GM12892 (cell line): ENCODE results near the gene USP48.

Experiments
- POLR2A ChIP-seq: IDR thresholded peaks from 2 replicates; pipeline ENCODE4 v1.6.1; 2011; ENCODE audit warnings: low read depth, low read length, control low read depth
- POLR2AphosphoS5 ChIP-seq: IDR thresholded peaks from 2 replicates; pipeline ENCODE4 v1.6.1; 2011; ENCODE audit warnings: low read depth, low read length, control low read depth
- TAF1 ChIP-seq: IDR thresholded peaks from 2 replicates; pipeline ENCODE4 v1.6.1; 2011; ENCODE audit warnings: low read depth, mild to moderate bottlenecking, control low read depth, low read length, borderline replicate concordance

DNA sequence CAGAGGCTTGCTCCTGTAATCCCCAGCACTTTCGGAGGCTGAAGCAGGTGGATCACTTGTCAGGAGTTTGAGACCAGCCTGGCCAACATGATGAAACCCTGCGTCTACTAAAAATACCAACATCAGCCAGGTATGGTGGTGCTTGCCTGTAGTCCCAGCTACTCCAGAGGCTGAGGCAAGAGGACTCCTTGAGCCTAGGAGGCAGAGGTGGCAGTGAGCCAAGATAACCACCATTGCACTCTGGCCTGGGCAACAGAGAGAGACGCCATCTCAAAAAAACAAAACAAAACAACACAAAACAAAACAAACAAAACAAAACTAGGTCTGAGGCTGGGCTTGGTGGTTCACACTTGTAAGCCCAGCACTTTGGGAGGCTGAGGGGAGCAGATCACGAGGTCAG lies 75.1 kb downstream of the USP48 start:
- TF ChIP-seq TAF1 (no peak), POLR2AphosphoS5 (no peak), POLR2A (no peak)
